ENCODE data around the gene ADAMTS17. TPM values are rescaled to one million over a fixed set of nuclear protein-coding genes. Genes with fewer than 3 reads are reported as not detected.

Gene ADAMTS17
- total and polyA plus RNA-seq, 8 donors = 0.31 to 14.3 (median 6.3) TPM

DNA sequence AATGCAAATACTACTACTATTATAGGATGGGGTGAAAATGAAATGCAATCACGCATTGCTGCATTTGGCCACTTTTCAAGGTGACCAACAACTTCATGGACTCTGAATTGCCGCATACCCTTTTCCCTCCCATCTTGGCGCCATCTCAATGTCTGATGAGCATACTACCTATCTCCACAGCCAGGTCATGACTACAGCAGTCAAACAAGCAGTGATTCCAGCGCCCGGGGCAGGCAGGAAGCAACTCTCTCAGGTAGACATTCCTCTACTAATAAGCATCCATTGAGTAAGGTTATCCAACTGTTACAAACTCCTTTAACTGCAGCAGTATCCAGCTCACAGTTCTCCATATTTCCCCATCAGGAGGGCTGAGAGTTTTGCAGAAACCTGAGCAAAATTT, 155.4 kb downstream of the ADAMTS17 start:
- no peak for TF ChIP-seq CTCF (IDR thresholded peaks at IDR 0.05)
- no peak for TF ChIP-seq EP300 (IDR thresholded peaks at IDR 0.05)
- no peak for TF ChIP-seq POLR2A (IDR thresholded peaks at IDR 0.05)
- no peak for TF ChIP-seq POLR2AphosphoS5 (IDR thresholded peaks at IDR 0.05)
- H3K4me1 ChIP-seq = no peaks in the 10 kb centered on the region
- 91 to 96% (median 94%) methylated on average over 5 of the region's 5 CpGs for WGBS, 5 donors
- intact Hi-C loops (cut with DNase I; ENCODE audit: low total_unique reads) = no loop called here
- H3K36me3 ChIP-seq = no peaks in the 10 kb centered on the region
- no peak overlapping the region for H3K4me3 ChIP-seq
- DNase-seq = no peak
- H3K9me3 ChIP-seq = no peaks in the 10 kb centered on the region
- H3K27me3 ChIP-seq = no peaks in the 10 kb centered on the region
- no peak overlapping the region for H3K27ac ChIP-seq

GRCh38 chr15:100183921-100184495, 157.8 kb downstream of the ADAMTS17 start:
- Histone ChIP-seq H3K9me3 (peaks cover 0 to 6% (median 0%) of the 10 kb centered on the region in 4 donors), H3K27ac (no peak overlapping the region), H3K36me3 (no peaks in the 10 kb centered on the region), H3K4me1 (no peaks in the 10 kb centered on the region), H3K27me3 (no peaks in the 10 kb centered on the region), H3K4me3 (no peak overlapping the region)
- TF ChIP-seq CTCF (IDR thresholded peaks at IDR 0.05) (no peak), POLR2A (IDR thresholded peaks at IDR 0.05) (no peak), POLR2AphosphoS5 (IDR thresholded peaks at IDR 0.05) (no peak), EP300 (IDR thresholded peaks at IDR 0.05) (no peak)
- intact Hi-C loops (cut with DNase I; ENCODE audit: low total_unique reads) = no loop called here
- DNase-seq = no peak
- 81 to 93% (median 91%) methylated on average over 4 of the region's 4 CpGs for WGBS, 5 donors

- H3K9me3 ChIP-seq = peaks cover 0 to 6% (median 1%) of the 10 kb centered on the region in 4 donors
- no peak for DNase-seq
- H3K27ac ChIP-seq = no peak overlapping the region
- H3K4me3 ChIP-seq = no peak overlapping the region
- WGBS, 5 donors = 95 to 100% (median 100%) methylated on average over 2 of the region's 2 CpGs
- H3K27me3 ChIP-seq = no peaks in the 10 kb centered on the region
- TF ChIP-seq POLR2A (IDR thresholded peaks at IDR 0.05) (no peak), CTCF (IDR thresholded peaks at IDR 0.05) (no peak), POLR2AphosphoS5 (IDR thresholded peaks at IDR 0.05) (no peak), EP300 (IDR thresholded peaks at IDR 0.05) (no peak)
- H3K36me3 ChIP-seq = no peaks in the 10 kb centered on the region
- intact Hi-C loops (cut with DNase I; ENCODE audit: low total_unique reads) = no loop called here
- H3K4me1 ChIP-seq = peaks cover 0 to 2% (median 0%) of the 10 kb centered on the region in 4 donors
Observed at GRCh38 chr15:100180921-100181320, 160.9 kb downstream of the ADAMTS17 start.

DNA sequence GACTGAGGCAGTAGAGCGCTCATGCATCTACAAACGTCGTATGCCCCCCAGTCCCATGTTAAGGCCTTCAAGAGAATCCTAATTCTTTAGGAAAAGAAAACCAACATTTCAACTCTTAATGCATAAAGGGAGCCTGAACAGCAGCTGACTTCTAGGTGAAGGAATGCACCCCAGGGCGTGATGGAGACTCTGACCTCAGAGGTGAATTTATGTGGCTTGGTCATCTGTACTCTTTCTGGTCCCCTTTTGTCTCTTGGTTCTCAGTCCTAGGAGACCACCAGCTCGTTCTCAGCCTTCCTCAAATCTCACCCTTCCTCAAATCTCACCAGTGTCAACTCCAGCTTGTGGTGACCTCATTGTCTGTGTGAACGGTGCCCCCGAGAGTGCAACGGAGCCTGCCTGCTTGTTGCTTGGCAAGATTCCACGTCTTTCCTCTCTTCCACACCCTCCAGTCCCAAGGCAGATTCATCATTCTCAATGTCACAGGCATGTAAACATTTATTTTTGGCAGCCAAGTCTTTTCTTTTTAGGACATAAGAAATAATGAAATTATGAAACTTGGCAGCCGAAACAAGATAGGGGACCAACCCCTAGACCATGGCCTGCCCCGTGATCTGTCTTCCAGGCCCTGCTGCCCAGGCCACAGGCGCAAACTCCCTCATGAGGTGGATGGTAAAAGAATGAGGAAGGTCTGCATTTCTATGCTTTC, 166.2 kb downstream of the ADAMTS17 start:
- TF ChIP-seq POLR2AphosphoS5 (IDR thresholded peaks at IDR 0.05) = peak in 1 of 3 donors; percentile 37
- TF ChIP-seq POLR2A (IDR thresholded peaks at IDR 0.05) = no peak
- peak in 1 of 2 donors; percentile 40 for DNase-seq
- intact Hi-C loops (cut with DNase I; ENCODE audit: low total_unique reads) = no loop called here
- no peak overlapping the region for H3K4me3 ChIP-seq
- H3K36me3 ChIP-seq = no peaks in the 10 kb centered on the region
- no peaks in the 10 kb centered on the region for H3K27me3 ChIP-seq
- peak overlapping the region in 2 of 5 donors; percentile 47 to 70 for H3K27ac ChIP-seq
- H3K9me3 ChIP-seq = peaks cover 7 to 42% (median 32%) of the 10 kb centered on the region in 4 donors
- peaks cover 0 to 29% (median 5%) of the 10 kb centered on the region in 4 donors for H3K4me1 ChIP-seq
- 63 to 77% (median 75%) methylated on average over 12 of the region's 12 CpGs for WGBS, 5 donors

GRCh38 chr15:100174904-100175275, 166.9 kb downstream of the ADAMTS17 start:
- H3K27me3 ChIP-seq = no peaks in the 10 kb centered on the region
- H3K4me3 ChIP-seq = no peak overlapping the region
- no peak for TF ChIP-seq EP300 (IDR thresholded peaks at IDR 0.05)
- no peak for TF ChIP-seq CTCF (IDR thresholded peaks at IDR 0.05)
- no peak for TF ChIP-seq POLR2AphosphoS5 (IDR thresholded peaks at IDR 0.05)
- no peak for TF ChIP-seq POLR2A (IDR thresholded peaks at IDR 0.05)
- peak overlapping the region in 2 of 5 donors; percentile 47 to 70 for H3K27ac ChIP-seq
- 75 to 98% (median 88%) methylated on average over 3 of the region's 3 CpGs for WGBS, 5 donors
- no peaks in the 10 kb centered on the region for H3K36me3 ChIP-seq
- intact Hi-C loops (cut with DNase I; ENCODE audit: low total_unique reads) = no loop called here
- peaks cover 0 to 36% (median 5%) of the 10 kb centered on the region in 4 donors for H3K4me1 ChIP-seq
- H3K9me3 ChIP-seq = peaks cover 7 to 42% (median 32%) of the 10 kb centered on the region in 4 donors
- no peak for DNase-seq
